Head of caudate nucleus (tissue), 42 donors: ENCODE data around the gene COL9A3.

Source experiments
- DNase-seq, 42 donors: peaks; one replicate each; pipeline versions ENCODE4 v3.0.0 to v3.0.0-alpha.2; 2020 to 2021; ENCODE audit warnings: mixed read lengths in 7 of 42
- intact Hi-C: fragments of 100-400 bp; cut with DNase I; formaldehyde crosslinking; loops from one replicate; pipeline ENCODE4 v1.15.0; 2022

COL9A3 gene

DNA sequence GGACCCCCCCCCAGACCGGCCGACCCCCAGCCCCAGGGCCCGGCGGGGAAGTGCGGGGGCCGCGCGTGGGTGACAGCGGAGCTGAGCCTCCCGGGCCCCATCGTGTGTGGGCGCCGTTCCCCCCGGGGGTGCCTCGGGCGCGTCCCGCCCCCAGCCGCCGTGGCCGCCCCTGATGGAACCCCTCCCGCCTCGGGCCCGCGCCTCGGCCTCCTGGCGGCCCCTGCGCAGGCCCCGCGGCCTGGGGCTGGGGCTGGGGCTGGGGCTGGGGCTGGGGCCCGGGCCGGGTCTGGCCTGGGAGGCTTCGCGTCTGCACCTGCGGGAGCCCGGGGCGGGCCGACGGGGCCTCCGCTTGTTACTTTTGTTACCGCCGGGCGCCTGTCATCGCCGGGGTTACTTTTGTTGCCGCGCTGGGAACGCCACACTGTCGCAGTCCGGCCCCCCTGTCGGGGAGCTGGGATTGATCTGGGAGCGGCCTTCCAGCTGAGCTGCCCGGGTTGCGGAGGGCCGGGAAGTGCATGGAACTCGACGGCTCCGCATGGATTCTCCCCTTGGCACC is 11.6 kb upstream of the COL9A3 start:
- DNase-seq, result peak in 2 of 42 donors; percentile 42 to 54
- intact Hi-C loops, result no loop called here

DNA sequence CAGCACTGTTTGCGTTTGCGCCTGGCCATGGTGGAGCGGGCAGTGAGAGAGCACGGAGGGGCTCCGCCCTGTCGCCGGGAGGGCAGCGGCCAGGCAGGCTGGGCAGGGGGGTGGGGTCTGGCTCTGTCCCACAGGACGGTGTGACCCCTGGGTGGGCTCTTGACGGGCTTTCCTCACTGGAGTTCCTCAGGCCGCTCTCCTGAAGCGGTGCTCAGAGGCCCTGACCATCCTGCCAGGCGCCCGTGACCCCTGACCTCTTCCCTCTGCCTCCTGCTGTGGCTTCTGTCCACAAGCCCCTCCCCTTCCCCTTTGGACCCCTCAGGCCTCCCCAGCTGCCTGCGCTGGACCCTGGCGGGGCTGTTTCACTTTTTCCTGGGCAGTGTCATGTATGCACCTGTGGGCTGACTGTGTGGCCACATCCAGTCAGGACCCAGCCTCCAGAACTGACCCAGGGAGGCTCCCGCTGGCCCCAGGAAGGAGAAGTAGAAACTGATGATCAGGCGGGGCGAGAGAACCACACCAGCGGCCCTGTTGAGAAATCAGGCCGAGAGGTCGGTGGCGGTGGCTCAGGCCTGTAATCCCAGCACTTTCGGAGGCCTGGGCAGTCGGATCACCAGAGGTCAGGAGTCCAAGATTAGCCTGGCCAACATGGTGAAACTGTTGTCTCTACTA is 11.0 kb upstream of the COL9A3 start:
- intact Hi-C loops, result no loop called here
- DNase-seq, result peak in 6 of 42 donors; percentile 25 to 57 (median 44)

DNA sequence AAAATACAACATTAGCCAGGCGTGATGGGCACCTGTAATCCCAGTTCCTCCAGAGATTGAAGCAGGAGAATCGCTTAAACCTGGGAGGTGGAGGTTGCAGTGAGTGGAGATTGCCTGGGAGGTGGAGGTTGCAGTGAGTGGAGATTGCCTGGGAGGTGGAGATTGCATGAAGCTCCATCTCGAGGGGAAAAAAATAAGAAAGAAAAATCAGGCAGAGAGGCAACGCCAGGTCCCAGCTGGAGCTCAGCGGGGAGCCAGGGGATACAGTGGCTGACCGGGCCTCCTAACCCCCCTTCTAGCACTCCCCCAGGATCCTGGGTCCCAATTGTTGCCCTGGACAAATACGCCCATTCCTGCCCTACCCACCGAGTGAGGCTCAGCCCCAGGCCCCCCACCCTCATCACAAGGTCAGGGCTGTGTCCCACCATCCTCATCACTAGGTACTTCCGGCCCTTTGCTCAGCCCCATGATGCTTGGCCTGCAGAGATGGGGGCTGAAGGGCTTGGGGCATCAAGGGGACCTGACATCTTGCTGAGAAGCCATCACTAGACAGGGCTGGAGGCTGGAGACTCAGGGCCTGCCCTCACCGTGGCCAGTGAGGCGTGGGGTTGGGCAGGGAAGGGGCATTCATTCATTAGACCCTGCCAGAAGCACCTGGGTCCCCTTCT is 10.3 kb upstream of the COL9A3 start:
- peak in 1 of 42 donors; percentile 48 for DNase-seq
- intact Hi-C loops, result no loop called here

- DNase-seq, result no peak
- intact Hi-C loops, result no loop called here
Observed at GRCh38 chr20:62807444-62808210, 9.2 kb upstream of the COL9A3 start.

DNA sequence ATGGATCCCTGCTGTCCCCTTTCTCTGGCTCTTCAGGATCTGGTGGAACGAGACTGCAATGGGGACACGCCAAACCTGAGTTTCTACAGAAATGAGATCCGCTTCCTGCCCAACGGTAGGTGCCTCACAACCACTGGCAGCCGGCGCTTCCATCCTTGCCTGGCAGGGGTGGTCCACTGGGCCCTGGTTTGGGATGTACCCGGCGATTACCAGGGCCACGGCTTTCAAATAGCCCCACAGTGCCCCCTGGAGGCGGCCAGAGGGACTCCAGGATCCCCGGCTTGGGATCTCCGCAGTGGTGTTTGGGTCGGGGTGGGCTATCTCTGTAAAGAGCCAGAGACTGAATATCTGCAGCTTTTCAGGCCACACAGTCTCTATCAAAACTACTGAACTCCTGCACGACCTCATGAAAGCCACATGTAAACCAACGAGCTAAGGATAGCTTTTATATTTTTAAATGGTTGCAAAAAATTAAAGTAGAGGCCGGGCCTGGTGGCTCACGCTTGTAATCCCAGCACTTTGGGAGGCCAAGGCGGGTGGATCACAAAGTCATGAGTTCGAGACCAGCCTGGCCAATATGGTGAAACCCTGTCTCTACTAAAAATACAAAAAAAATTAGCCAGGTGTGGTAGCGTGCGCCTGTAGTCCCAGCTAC is 8.5 kb upstream of the COL9A3 start:
- peak in 41 of 42 donors; percentile 61 to 92 (median 81) for DNase-seq
- intact Hi-C loops, result no loop called here

DNA sequence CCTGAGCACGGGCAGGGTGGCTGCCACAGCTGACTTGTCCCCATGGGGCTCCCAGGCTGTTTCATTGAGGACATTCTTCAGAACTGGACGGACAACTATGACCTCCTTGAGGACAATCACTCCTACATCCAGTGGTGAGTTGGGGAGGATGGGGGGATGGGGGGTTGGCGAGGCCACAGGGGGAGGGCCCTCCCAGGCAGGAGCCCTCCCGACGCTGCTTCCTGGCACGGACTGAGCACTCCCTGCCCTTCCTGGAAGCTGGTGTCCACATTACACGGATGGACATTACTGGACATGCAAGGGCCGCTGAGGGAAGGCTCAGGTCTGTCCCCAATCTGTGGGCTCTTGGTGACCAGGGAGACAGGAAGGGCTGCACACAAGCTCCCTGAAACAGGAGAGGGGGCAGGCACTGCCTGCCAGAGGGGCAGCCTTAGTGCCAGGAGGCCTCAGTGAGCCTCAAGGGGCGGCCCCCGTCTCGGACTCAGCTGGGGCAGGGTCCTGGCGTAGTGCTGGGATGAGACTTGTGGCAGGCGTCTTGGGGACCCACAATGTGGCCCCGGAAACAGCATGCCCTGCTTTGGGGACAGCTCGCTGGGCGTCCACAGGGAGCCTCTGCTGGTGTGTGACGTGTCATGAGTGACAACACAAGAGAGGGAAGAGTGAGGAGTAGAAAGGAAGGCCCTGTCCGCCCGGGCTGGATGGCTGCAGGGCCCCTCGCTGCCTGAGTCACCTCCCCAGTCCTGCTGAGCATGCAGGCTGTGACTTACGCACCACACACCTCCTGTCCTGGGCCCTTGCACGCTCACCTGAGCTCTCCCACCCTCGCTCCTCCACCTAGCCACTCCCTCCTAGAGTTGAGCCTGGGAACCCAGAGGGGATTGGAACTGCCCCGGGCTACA is 7.1 kb upstream of the COL9A3 start:
- no peak for DNase-seq
- intact Hi-C loops, result loop anchor here (5.0 kb wide), 1 partner anchor 48 kb away; no protein-coding TSS in a partner anchor

- DNase-seq, result no peak
- intact Hi-C loops, result loop anchor here (5.0 kb wide), 1 partner anchor 46 kb away; no protein-coding TSS in a partner anchor
Observed at GRCh38 chr20:62811320-62811719, 5.5 kb upstream of the COL9A3 start.

DNA sequence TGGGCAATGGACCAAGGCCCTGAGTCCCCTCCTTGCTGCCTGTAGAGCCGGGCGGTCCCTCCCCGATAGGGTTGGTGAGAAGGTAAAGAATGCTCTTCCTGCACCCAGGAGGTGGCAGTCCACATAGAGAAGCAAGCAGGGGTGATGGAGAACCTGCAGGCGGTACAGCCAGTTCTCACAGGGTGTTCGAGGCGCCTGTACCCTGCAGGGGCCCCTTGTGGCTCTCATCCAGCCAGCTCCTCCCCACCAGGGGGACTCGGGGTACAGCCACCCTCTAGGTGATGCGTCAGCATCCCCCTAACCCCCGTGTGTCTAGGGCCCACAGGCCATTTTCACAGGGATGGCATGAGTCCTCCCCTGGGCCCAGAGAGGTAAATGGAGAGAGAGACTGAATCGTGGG is 5.1 kb upstream of the COL9A3 start:
- intact Hi-C loops, result loop anchor here (5.0 kb wide), 1 partner anchor 46 kb away; no protein-coding TSS in a partner anchor
- no peak for DNase-seq

- DNase-seq, result no peak
- intact Hi-C loops, result loop anchor here (5.0 kb wide), 1 partner anchor 45 kb away; no protein-coding TSS in a partner anchor
Observed at GRCh38 chr20:62812181-62812906, 4.5 kb upstream of the COL9A3 start.

- no peak for DNase-seq
- intact Hi-C loops, result loop anchor here (5.0 kb wide), 1 partner anchor 44 kb away; no protein-coding TSS in a partner anchor
Observed at GRCh38 chr20:62812907-62813200, 4.0 kb upstream of the COL9A3 start.

- intact Hi-C loops, result loop anchor here (5.0 kb wide), 1 partner anchor 44 kb away; no protein-coding TSS in a partner anchor
Observed at GRCh38 chr20:62813588-62813987, 3.3 kb upstream of the COL9A3 start.

DNA sequence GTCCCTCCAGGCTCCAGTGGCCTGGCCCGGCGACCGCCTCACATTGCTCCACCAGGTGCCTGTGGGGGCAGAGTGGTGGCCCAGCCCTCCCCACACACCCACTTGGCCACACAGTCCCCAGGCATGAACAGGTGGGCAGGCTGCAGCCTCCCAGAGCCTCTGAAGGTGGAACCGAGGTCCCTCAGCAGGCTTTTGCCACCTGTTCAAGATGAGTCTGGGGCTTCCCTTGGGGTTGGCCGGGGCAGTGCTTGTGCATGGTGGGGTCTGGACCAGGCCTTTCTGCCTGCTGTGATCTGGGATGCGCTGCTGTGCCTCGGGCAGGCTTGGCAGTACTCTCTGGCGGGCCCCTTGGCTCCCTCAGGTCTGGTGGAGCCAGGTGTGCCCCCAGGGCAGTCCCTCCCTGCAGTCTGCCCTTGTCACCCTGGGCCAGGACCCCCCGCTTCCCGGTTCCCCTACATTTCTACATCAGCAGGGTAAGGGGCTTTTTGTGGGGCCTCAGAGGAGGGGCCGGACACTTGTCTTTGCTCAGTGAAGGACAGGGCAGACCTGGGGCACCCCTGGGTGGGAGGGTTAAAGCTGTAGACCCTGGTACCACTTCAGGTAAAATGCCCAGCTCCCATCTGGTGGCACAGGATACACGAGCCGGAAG is 2.7 kb upstream of the COL9A3 start:
- intact Hi-C loops, result loop anchor here (5.0 kb wide), 1 partner anchor 43 kb away; no protein-coding TSS in a partner anchor
- DNase-seq, result no peak

More at GRCh38 chr20:62813588-62813987, 3.3 kb upstream of the COL9A3 start:
- DNase-seq, result no peak

GRCh38 chr20:62814709-62815065 is 2.2 kb upstream of the COL9A3 start:
- intact Hi-C loops, result loop anchor here (5.0 kb wide), 1 partner anchor 43 kb away; no protein-coding TSS in a partner anchor
- no peak for DNase-seq

DNA sequence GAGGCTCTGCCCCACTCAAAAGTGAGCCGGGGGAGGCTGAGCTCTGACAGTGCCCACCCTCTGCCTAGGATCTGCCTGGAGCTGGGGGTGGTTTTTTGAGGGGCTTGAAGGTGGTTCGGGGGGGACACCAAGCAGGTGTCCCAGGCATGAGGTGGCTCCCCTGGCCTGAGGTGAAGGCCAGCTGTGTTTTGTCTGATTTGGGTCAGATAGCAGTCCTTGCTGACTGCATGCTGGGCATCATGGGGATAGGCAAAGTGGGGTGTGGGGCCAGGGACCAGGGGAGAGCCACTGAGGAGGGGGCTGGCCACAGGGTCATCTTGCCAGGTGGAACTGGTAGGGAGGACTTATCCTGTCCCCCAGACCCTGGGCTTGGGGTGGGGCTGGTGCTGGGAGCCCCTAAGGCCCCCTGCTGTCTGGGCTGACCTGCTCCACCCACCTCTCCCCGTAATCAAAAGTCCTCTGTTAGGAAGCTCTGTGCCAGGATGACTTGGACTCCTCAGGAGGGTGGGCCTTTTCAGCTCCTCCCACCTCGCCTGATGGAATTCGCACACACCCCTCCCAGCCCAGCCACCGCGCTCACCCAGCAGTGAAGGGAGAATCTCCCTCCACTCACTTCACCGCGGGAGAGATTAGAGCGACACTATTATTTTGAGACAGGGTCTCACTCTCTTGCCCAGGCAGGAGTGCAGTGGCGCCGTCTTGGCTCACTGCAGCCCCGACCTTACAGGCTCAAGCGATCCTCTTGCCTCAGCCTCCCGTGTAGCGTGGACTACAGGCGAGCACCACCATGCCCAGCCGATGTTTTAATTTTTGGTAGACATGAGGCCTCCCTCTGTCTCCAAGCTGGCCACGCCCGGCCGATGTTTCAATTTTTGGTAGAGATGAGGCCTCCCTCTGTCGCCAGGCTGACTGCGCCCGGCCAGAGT is 1.5 kb upstream of the COL9A3 start:
- DNase-seq, result no peak
- intact Hi-C loops, result no loop called here

DNA sequence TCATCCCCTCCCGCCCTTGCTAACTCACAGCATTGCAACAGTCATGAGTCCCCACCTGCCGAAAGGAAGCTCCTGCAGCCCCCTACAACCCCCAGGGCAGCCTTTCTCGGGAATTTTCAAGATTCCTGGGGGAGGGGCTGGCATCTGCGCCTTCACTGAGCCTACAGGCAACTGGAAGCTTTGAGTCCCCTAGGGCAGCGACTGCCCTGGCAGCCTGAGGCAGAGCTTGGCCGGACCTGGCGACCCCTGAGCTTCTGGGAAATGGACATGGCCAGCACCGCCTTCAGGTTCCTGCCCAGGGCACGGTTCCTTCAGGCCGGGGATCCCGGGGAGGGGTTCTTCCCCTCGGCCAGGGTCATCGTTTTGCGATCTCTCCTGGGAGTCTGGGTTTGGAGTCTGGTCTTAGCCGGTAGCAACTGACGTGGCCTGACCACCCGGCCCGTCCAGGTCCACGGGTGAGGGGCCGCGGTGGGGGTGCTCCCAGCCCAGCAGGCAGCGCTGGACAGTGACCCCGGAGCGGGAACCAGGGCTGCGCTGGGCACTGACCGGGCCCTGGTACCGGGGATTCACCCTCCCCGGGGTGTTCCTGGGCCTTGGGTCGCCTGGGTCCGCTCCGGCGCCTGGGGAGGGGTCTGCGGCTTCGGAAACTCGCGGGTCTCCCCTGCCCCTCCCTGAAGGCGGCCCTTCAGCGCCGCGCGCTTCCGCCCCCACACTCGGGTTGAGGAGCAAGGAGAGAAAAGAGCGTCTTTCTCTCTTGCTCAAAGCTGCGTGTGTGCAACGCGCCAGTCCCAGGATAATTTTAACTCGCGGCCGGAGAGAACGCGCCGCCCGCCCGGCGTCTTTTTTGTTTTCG is 593 bp upstream of the COL9A3 start:
- intact Hi-C loops, result no loop called here
- DNase-seq, result peak in 7 of 42 donors; percentile 29 to 56 (median 39)
